Bone marrow (tissue), 2 donors: ENCODE data around the gene RIMS3.
"Not testable (repeated sequence)": the region's sequence is repeated elsewhere in the genome, so short reads cannot be mapped to it uniquely, and the experiment has no call there.

Experiments
- DNase-seq, 2 donors: peaks; one replicate each; lab custom pipeline; 2025; lab: John Stamatoyannopoulos, UW

The RIMS3 gene

GRCh38 chr1:40630488-40631223 lies 34.8 kb downstream of the RIMS3 start:
- DNase-seq = no peak

GRCh38 chr1:40629546-40629945 lies 35.9 kb downstream of the RIMS3 start:
- not testable (repeated sequence) for DNase-seq

GRCh38 chr1:40628903-40629292 lies 36.6 kb downstream of the RIMS3 start:
- no peak for DNase-seq

GRCh38 chr1:40627987-40628902 lies 37.2 kb downstream of the RIMS3 start:
- DNase-seq = no peak

DNA sequence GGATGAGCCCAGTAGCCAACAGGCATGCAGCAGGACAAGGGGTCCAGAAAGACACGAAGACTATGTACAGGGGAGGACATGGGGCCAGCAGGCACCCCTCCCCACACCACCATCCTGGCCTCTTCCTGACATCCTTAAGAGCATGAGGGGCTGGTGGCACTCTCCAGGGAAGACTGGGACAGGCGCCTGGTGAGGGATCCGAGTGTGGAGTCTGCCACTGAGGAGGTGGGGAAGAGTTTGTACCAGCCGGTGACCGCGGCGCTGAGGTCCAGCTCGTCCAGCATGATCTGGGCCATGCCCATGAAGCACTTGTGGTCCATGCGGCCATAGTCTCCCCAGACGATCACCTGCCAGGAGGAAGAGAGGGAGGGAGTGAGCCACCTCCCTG lies 39.1 kb downstream of the RIMS3 start:
- no peak for DNase-seq

GRCh38 chr1:40625476-40626382 lies 39.8 kb downstream of the RIMS3 start:
- DNase-seq = no peak

- DNase-seq = no peak
Measured at GRCh38 chr1:40625076-40625475, 40.4 kb downstream of the RIMS3 start.

GRCh38 chr1:40622936-40623629 lies 42.4 kb downstream of the RIMS3 start:
- no peak for DNase-seq

- DNase-seq = no peak
Measured at GRCh38 chr1:40621821-40622450, 43.5 kb downstream of the RIMS3 start.

DNA sequence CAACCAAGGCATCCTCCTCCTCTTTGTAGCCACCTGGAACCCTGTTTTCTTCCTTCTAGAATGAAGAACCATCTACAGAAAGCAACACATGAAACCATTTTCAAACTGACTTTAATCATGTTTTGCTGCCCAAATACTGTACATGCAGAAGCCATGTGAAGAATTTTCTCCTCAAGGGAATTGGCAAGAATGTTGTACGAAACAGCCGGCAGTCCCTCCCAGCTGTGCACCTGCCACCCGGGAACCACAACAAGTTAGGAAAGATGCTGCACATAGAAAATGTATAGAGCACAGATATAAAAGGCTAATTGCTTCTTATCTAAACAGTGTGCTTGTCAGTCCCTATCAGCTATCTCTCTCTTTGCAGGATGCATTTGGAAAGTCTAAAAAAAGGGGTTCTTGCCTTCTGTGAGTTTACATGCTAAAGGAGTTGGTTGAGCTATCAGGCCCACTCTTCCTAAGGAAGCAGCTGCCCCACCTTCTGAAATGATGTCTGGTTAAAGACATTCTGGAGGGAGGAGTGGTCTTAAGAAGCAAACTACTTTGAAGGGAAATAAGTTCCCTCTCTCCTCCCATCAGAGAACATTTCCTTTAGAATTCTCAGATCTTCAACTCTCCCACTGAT lies 44.8 kb downstream of the RIMS3 start:
- DNase-seq = no peak

GRCh38 chr1:40620150-40620549 lies 45.3 kb downstream of the RIMS3 start:
- DNase-seq = no peak

DNA sequence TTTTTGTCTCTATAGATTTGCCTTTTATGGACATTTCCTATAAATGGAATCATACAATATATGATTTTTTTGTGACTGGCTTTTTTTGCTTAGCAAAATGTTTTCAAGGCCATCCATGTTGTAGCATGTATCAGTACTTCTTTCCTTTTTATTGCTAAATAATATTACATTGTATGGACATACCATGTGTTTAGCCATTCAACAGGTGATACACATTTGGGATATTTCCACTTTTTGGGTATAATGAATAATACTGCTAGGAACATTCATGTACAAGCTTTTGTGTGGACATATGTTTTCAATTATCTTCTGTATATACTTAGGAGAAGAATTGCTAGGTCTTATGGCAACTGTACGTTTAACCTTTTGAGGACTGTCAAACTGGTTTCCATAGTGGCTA lies 47.4 kb downstream of the RIMS3 start:
- no peak for DNase-seq

- peak; percentile 10 to 43 for DNase-seq
Measured at GRCh38 chr1:40612345-40612831, 53.1 kb downstream of the RIMS3 start.

DNA sequence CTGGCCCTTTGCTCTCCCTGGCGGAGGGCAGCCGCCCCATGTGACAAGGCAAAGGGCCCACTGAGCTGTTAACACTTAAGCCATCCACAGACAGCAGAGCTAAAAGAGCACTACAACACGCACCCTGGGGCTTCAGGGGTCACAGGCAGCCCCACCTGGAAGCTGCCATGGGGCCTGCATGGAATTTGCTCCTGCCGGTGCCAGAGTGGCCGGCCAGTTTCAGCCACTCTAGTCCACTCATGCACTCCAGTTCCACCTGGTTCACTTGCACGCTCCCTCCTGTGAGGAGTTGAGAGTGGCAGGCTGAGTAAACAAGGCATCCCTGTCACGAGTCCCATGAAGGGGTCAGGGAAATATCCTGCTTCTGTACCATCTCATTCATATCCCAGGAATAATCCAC lies 55.3 kb downstream of the RIMS3 start:
- DNase-seq = no peak

GRCh38 chr1:40607921-40608320 lies 57.6 kb downstream of the RIMS3 start:
- DNase-seq = no peak

DNA sequence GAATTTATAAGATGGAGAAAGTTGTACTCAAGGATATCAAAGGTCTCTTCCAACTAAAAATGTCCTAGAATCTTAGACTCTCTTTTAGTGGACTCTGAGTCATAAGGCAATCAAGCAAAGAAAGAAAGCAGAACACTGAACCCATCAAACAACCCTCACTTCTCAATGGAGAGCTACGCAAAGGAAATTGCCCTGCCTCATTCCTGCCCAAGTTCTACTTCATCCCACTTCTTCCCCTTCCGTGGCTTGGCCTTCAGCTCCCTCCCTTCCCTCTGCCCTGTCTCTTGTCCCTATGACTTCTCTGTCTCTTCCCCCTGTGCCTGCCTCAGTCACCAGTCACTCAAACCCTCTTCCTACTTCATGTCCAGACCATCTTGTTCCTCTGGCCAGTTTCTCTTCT lies 58.5 kb downstream of the RIMS3 start:
- DNase-seq = no peak

DNA sequence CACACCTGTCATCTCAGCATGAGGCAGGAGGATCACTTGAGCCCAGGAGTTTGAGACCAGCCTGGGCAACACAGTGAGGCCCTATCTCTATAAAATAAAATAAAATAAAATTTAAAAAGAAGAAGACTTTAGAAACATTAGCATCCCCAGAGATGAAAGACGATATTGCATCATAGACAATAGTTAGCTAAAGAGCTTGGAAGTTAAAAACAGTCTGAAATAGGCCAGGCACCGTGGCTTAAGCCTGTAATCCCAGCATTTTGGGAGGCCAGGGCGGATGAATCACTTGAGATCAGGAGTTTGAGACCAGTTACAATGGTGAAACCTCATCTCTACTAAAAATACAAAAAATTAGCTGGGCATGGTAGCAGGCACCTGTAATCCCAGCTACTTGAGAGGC lies 59.3 kb downstream of the RIMS3 start:
- no peak for DNase-seq

DNA sequence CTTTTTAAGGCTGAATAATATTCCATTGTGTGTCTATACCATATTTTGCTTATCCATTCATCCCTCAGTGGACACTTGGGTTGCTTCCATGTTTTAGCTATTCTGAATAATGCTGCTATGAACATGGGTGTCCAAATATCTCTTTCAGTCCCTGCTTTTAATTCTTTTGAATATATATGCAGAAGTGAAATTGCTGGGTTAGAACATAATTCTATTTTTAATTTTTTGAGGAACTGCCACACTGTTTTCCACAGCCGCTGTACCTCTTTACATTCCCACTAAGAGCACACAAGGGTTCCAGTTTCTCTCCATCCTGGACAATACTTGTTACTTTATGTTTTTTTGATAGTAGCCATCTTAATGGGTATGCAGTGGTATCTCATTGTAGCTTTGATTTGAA lies 65.6 kb downstream of the RIMS3 start:
- DNase-seq = no peak

- DNase-seq = no peak
Measured at GRCh38 chr1:40595623-40596022, 69.9 kb downstream of the RIMS3 start.

DNA sequence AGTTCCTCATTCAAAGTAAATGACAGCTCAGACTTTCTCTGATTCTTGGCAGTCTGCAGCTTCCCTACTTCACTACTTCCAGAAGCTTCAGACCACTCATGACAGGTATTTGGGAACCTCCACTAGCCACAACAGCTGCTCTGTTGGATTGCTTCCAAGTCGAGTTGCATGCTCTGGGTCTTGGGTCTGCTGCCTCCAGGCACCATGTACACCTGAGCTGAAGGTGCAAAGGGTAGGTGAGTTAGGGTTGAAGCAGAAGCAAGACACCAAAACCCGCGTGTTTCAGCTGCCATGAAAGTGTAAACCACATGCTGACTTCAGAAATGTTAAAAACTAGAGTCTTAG lies 71.3 kb downstream of the RIMS3 start:
- no peak for DNase-seq
